Astrocyte (in vitro differentiated cells and primary cell): ENCODE results near the gene CMYA5. TPM values are rescaled to one million over a fixed set of nuclear protein-coding genes. Genes with fewer than 3 reads are reported as not detected.

Experiments
- DNase-seq: peaks from one replicate; pipeline ENCODE4 v3.0.0-alpha.2; 2010; ENCODE audit warnings: low read depth
- FAIRE-seq: peaks from 2 replicates; lab custom pipeline; 2011; peaks lifted over from hg19 to GRCh38; lab: Jason Lieb, UNC
- H2AFZ ChIP-seq: 2 replicates; pipeline ENCODE4 v1.6.0; 2012; ENCODE audit warnings: low read depth, low read length, inconsistent platforms
- H3K27ac ChIP-seq: 2 replicates; pipeline ENCODE4 v1.5.1; 2011; ENCODE audit warnings: low read depth, low read length, inconsistent platforms
- H3K27me3 ChIP-seq: 2 replicates; pipeline ENCODE4 v1.6.0; 2011; ENCODE audit warnings: low read length, inconsistent platforms; ENCODE audit not compliant: insufficient read depth
- H3K36me3 ChIP-seq: 2 replicates; pipeline ENCODE4 v1.5.1; 2011; ENCODE audit warnings: low read length, inconsistent platforms; ENCODE audit not compliant: insufficient read depth
- H3K4me1 ChIP-seq: 2 replicates; pipeline ENCODE4 v1.5.1; 2011; ENCODE audit warnings: low read length, inconsistent platforms; ENCODE audit not compliant: insufficient read depth
- H3K4me2 ChIP-seq: 2 replicates; pipeline ENCODE4 v1.6.0; 2012; ENCODE audit warnings: low read length, inconsistent platforms
- H3K4me3 ChIP-seq: 2 replicates; pipeline ENCODE4 v1.5.1; 2011; ENCODE audit warnings: low read depth, mild to moderate bottlenecking, low read length, inconsistent platforms; ENCODE audit not compliant: insufficient read depth
- H3K79me2 ChIP-seq: 2 replicates; pipeline ENCODE4 v1.6.0; 2012; ENCODE audit warnings: mild to moderate bottlenecking, low read length, inconsistent platforms; ENCODE audit not compliant: insufficient read depth
- H3K9ac ChIP-seq: 2 replicates; pipeline ENCODE4 v1.6.0; 2012; ENCODE audit warnings: mild to moderate bottlenecking, low read length, inconsistent platforms
- H3K9me3 ChIP-seq: 2 replicates; pipeline ENCODE4 v1.5.1; 2012; ENCODE audit warnings: low read depth, mild to moderate bottlenecking, low read length, inconsistent platforms; ENCODE audit not compliant: insufficient read depth
- H4K20me1 ChIP-seq: 2 replicates; pipeline ENCODE4 v1.6.0; 2012; ENCODE audit warnings: low read length, inconsistent platforms; ENCODE audit not compliant: insufficient read depth
- H3K27ac Mint-ChIP-seq: one replicate; pipeline ENCODE4 v1.8.0; 2021; ENCODE audit warnings: mild to moderate bottlenecking, mixed read lengths; ENCODE audit not compliant: unreplicated experiment
- H3K27me3 Mint-ChIP-seq: one replicate; pipeline ENCODE4 v1.8.0; 2021; ENCODE audit warnings: low read depth, mixed read lengths; ENCODE audit not compliant: unreplicated experiment
- H3K36me3 Mint-ChIP-seq: one replicate; pipeline ENCODE4 v1.8.0; 2021; ENCODE audit warnings: low read depth, mixed read lengths; ENCODE audit not compliant: unreplicated experiment
- H3K4me1 Mint-ChIP-seq: one replicate; pipeline ENCODE4 v1.8.0; 2021; ENCODE audit warnings: low read depth, mixed read lengths; ENCODE audit not compliant: unreplicated experiment
- H3K4me3 Mint-ChIP-seq: one replicate; pipeline ENCODE4 v1.8.0; 2021; ENCODE audit warnings: mild to moderate bottlenecking, moderate library complexity, mixed read lengths; ENCODE audit not compliant: unreplicated experiment
- H3K9me3 Mint-ChIP-seq: one replicate; pipeline ENCODE4 v1.8.0; 2021; ENCODE audit warnings: mild to moderate bottlenecking, mixed read lengths; ENCODE audit not compliant: unreplicated experiment
- CTCF ChIP-seq: IDR thresholded peaks from 2 replicates; pipeline ENCODE4 v1.5.1; 2011; ENCODE audit warnings: low read depth, mild to moderate bottlenecking, inconsistent platforms, low read length, moderate library complexity; ENCODE audit not compliant: insufficient read depth
- EZH2 ChIP-seq: IDR thresholded peaks from 2 replicates; pipeline ENCODE4 v1.6.1; 2012; ENCODE audit warnings: mild to moderate bottlenecking, low read length, inconsistent platforms; ENCODE audit not compliant: insufficient read depth
- total RNA-seq: library from RNA; stranded (reverse); gene quantifications from 2 replicates; pipeline ENCODE4 v1.2.1, GENCODE V29; 2021

The CMYA5 gene
- total RNA-seq, 1 donor from 2014 or later, result 1.2 TPM

GRCh38 chr5:79840084-79840990, 150.7 kb downstream of the CMYA5 start:
- peaks cover 13% of the 10 kb centered on the region for H3K4me1 Mint-ChIP-seq
- Histone ChIP-seq H3K4me3 (no peak overlapping the region), H3K27ac (no peak overlapping the region), H3K27me3 (peaks cover 2% of the 10 kb centered on the region), H2AFZ (no peak overlapping the region), H3K36me3 (no peaks in the 10 kb centered on the region), H4K20me1 (no peaks in the 10 kb centered on the region), H3K4me1 (peaks cover 2% of the 10 kb centered on the region), H3K9ac (no peak overlapping the region), H3K4me2 (no peak overlapping the region), H3K9me3 (no peaks in the 10 kb centered on the region), H3K79me2 (no peaks in the 10 kb centered on the region)
- peaks cover 4% of the 10 kb centered on the region for H3K27me3 Mint-ChIP-seq
- FAIRE-seq (no peak), DNase-seq (peak; percentile 22)
- no peaks in the 10 kb centered on the region for H3K36me3 Mint-ChIP-seq
- peaks cover 4% of the 10 kb centered on the region for H3K9me3 Mint-ChIP-seq
- no peak for TF ChIP-seq EZH2
- TF ChIP-seq CTCF, result no peak
- no peak overlapping the region for H3K4me3 Mint-ChIP-seq
- no peak overlapping the region for H3K27ac Mint-ChIP-seq

GRCh38 chr5:79841172-79841571, 151.5 kb downstream of the CMYA5 start:
- peaks cover 10% of the 10 kb centered on the region for H3K4me1 ChIP-seq
- H3K79me2 ChIP-seq, result no peaks in the 10 kb centered on the region
- no peaks in the 10 kb centered on the region for H3K36me3 Mint-ChIP-seq
- H3K27ac ChIP-seq, result no peak overlapping the region
- no peak for TF ChIP-seq CTCF
- TF ChIP-seq EZH2, result no peak
- H3K27me3 Mint-ChIP-seq, result peaks cover 4% of the 10 kb centered on the region
- no peaks in the 10 kb centered on the region for H3K36me3 ChIP-seq
- no peaks in the 10 kb centered on the region for H3K9me3 ChIP-seq
- no peak overlapping the region for H3K4me2 ChIP-seq
- DNase-seq (no peak), FAIRE-seq (no peak)
- H3K4me3 ChIP-seq, result no peak overlapping the region
- H4K20me1 ChIP-seq, result no peaks in the 10 kb centered on the region
- no peak overlapping the region for H3K9ac ChIP-seq
- no peak overlapping the region for H2AFZ ChIP-seq
- peaks cover 20% of the 10 kb centered on the region for H3K4me1 Mint-ChIP-seq
- peaks cover 4% of the 10 kb centered on the region for H3K9me3 Mint-ChIP-seq
- H3K4me3 Mint-ChIP-seq, result no peak overlapping the region
- H3K27me3 ChIP-seq, result peaks cover 2% of the 10 kb centered on the region
- no peak overlapping the region for H3K27ac Mint-ChIP-seq
